DOHH2 (cell line): ENCODE measurements around the gene ALDH1A1.

ENCODE experiments used
- H3F3A ChIP-seq: fragments of 200-600 bp; sonication (generic), shearing (Covaris generic); 2 replicates; pipeline ENCODE4 v1.6.0; 2016; ENCODE audit warnings: antibody characterized with exemption, mild to moderate bottlenecking; ENCODE audit not compliant: control insufficient read depth, insufficient read depth
- H3K27ac ChIP-seq: fragments of 200-600 bp; sonication (generic); 2 replicates; pipeline ENCODE4 v1.5.1; 2014; ENCODE audit warnings: low read depth, mild to moderate bottlenecking, low read length, moderate library complexity
- H3K27me3 ChIP-seq: fragments of 200-600 bp; sonication (generic); 2 replicates; pipeline ENCODE4 v1.6.1; 2014; ENCODE audit warnings: mild to moderate bottlenecking, low read length, mixed read lengths; ENCODE audit not compliant: control insufficient read depth
- H3K36me3 ChIP-seq: fragments of 200-600 bp; sonication (generic); 2 replicates; pipeline ENCODE4 v1.6.1; 2014; ENCODE audit warnings: mild to moderate bottlenecking, low read length, moderate library complexity, mixed read lengths; ENCODE audit not compliant: control insufficient read depth
- H3K4me1 ChIP-seq: fragments of 200-600 bp; sonication (generic); 2 replicates; pipeline ENCODE4 v1.6.1; 2014; ENCODE audit warnings: mild to moderate bottlenecking, low read length, mixed read lengths; ENCODE audit not compliant: control insufficient read depth
- H3K4me2 ChIP-seq: fragments of 200-600 bp; sonication (generic); 2 replicates; pipeline ENCODE4 v1.6.0; 2014; ENCODE audit warnings: mild to moderate bottlenecking, low read length, moderate library complexity
- H3K4me3 ChIP-seq: fragments of 200-600 bp; sonication (generic); 2 replicates; pipeline ENCODE4 v1.5.1; 2014; ENCODE audit warnings: mild to moderate bottlenecking, low read length, mixed read lengths
- H3K79me2 ChIP-seq: fragments of 200-600 bp; sonication (generic); 2 replicates; pipeline ENCODE4 v1.6.1; 2014; ENCODE audit warnings: mild to moderate bottlenecking, low read length, mixed read lengths; ENCODE audit not compliant: control insufficient read depth
- H3K9me2 ChIP-seq: fragments of 200-600 bp; sonication (generic); replicated peaks from 2 replicates; pipeline ENCODE4 v1.6.1; 2014; ENCODE audit warnings: mild to moderate bottlenecking, low read length, mixed read lengths; ENCODE audit not compliant: control insufficient read depth
- H3K9me3 ChIP-seq: fragments of 200-600 bp; sonication (generic); 2 replicates; pipeline ENCODE4 v1.6.1; 2014; ENCODE audit warnings: antibody characterized with exemption, low read length, mixed read lengths; ENCODE audit not compliant: control insufficient read depth, insufficient read depth
- H4K20me1 ChIP-seq: fragments of 200-600 bp; sonication (generic); 2 replicates; pipeline ENCODE4 v1.6.0; 2014; ENCODE audit warnings: low read depth, mild to moderate bottlenecking, antibody characterized with exemption, low read length, moderate library complexity; ENCODE audit not compliant: control insufficient read depth, insufficient read depth
- EZH2phosphoT487 ChIP-seq: fragments of 200-600 bp; sonication (generic); IDR thresholded peaks from 2 replicates; pipeline ENCODE4 v1.6.1; 2017; ENCODE audit warnings: borderline replicate concordance, mild to moderate bottlenecking, antibody characterized with exemption, low read length, moderate library complexity, mixed read lengths
- TF ChIP-seq, protein P1 (sequence below): fragments of 200-600 bp; sonication (generic); IDR thresholded peaks from one replicate; pipeline ENCODE4 v1.5.1; 2014; ENCODE audit warnings: antibody characterized with exemption, mild to moderate bottlenecking, low read depth, low read length; ENCODE audit not compliant: poor library complexity, severe bottlenecking

ALDH1A1 gene

GRCh38 chr9:72929542-72929941 lies 23.3 kb downstream of the ALDH1A1 start:
- no peaks in the 10 kb centered on the region for H3K9me3 ChIP-seq

GRCh38 chr9:72928042-72928507 lies 24.8 kb downstream of the ALDH1A1 start:
- Histone ChIP-seq H3K79me2 (no peaks in the 10 kb centered on the region), H3K27ac (no peak overlapping the region), H3K4me3 (no peak overlapping the region), H3K36me3 (no peaks in the 10 kb centered on the region), H3K4me2 (no peak overlapping the region), H3K9me3 (no peaks in the 10 kb centered on the region), H3K27me3 (no peaks in the 10 kb centered on the region), H3K9me2 (no peaks in the 10 kb centered on the region), H3F3A (no peaks in the 10 kb centered on the region), H4K20me1 (no peaks in the 10 kb centered on the region), H3K4me1 (no peaks in the 10 kb centered on the region)
- TF ChIP-seq, protein P1, sequence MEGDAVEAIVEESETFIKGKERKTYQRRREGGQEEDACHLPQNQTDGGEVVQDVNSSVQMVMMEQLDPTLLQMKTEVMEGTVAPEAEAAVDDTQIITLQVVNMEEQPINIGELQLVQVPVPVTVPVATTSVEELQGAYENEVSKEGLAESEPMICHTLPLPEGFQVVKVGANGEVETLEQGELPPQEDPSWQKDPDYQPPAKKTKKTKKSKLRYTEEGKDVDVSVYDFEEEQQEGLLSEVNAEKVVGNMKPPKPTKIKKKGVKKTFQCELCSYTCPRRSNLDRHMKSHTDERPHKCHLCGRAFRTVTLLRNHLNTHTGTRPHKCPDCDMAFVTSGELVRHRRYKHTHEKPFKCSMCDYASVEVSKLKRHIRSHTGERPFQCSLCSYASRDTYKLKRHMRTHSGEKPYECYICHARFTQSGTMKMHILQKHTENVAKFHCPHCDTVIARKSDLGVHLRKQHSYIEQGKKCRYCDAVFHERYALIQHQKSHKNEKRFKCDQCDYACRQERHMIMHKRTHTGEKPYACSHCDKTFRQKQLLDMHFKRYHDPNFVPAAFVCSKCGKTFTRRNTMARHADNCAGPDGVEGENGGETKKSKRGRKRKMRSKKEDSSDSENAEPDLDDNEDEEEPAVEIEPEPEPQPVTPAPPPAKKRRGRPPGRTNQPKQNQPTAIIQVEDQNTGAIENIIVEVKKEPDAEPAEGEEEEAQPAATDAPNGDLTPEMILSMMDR, result no peak
- TF ChIP-seq EZH2phosphoT487, result no peak

More at GRCh38 chr9:72929542-72929941, 23.3 kb downstream of the ALDH1A1 start:
- Histone ChIP-seq H3K4me2 (no peak overlapping the region), H3K27me3 (no peaks in the 10 kb centered on the region), H3K4me1 (no peaks in the 10 kb centered on the region), H3K27ac (no peak overlapping the region), H3K9me2 (no peaks in the 10 kb centered on the region), H3K36me3 (no peaks in the 10 kb centered on the region), H3K4me3 (no peak overlapping the region), H3F3A (no peaks in the 10 kb centered on the region), H4K20me1 (no peaks in the 10 kb centered on the region), H3K79me2 (no peaks in the 10 kb centered on the region)
- no peak for TF ChIP-seq EZH2phosphoT487
- TF ChIP-seq, protein P1, result no peak

DNA sequence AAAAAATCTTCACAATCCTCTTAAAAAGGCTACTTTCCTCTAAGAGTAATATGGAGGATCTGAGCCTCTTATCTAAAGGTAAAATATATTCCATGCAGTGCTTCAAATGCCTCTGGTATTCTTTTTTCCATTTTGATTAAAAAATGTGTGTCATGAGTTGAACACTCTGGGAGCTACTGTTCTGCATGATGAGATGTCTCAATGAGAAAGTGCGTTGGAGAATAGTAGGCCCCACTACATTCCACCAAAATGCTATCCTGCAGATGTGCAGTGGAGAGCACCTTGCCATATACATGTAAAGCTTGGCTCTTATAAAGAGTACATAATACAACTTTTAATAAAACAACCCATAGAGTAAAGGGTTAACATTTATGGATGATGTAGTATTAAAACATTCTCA lies 26.3 kb downstream of the ALDH1A1 start:
- Histone ChIP-seq H3K4me1 (no peaks in the 10 kb centered on the region), H4K20me1 (no peaks in the 10 kb centered on the region), H3K4me2 (no peak overlapping the region), H3K9me2 (no peaks in the 10 kb centered on the region), H3K79me2 (no peaks in the 10 kb centered on the region), H3F3A (no peaks in the 10 kb centered on the region), H3K9me3 (no peaks in the 10 kb centered on the region), H3K27ac (no peak overlapping the region), H3K27me3 (no peaks in the 10 kb centered on the region), H3K36me3 (no peaks in the 10 kb centered on the region), H3K4me3 (no peak overlapping the region)
- TF ChIP-seq, protein P1, result no peak
- TF ChIP-seq EZH2phosphoT487, result no peak

- Histone ChIP-seq H3K9me2 (no peaks in the 10 kb centered on the region), H3K79me2 (no peaks in the 10 kb centered on the region), H3K4me3 (no peak overlapping the region), H3K27me3 (no peaks in the 10 kb centered on the region), H4K20me1 (no peaks in the 10 kb centered on the region), H3K9me3 (no peaks in the 10 kb centered on the region), H3F3A (no peaks in the 10 kb centered on the region), H3K36me3 (no peaks in the 10 kb centered on the region), H3K4me1 (no peaks in the 10 kb centered on the region), H3K27ac (no peak overlapping the region), H3K4me2 (no peak overlapping the region)
- no peak for TF ChIP-seq EZH2phosphoT487
- TF ChIP-seq, protein P1, result no peak
Observed at GRCh38 chr9:72925891-72926290, 27.0 kb downstream of the ALDH1A1 start.
